SK-N-SH (cell line): ENCODE measurements around the gene FXR2. TPM values are rescaled to one million over a fixed set of nuclear protein-coding genes. Genes with fewer than 3 reads are reported as not detected.

Experiments
- CTCF ChIA-PET: fragments of 300-600, 350-600 bp; formaldehyde crosslinking; extraction: SDS; loops from one replicate; lab custom pipeline; 2021; lab: Yijun Ruan, JAX
- POLR2A ChIA-PET: fragments of 350-600 bp; sonication (Branson Sonifier 250); formaldehyde crosslinking; extraction: SDS; loops from one replicate; lab custom pipeline; 2020; ENCODE audit warnings: antibody characterized with exemption, inconsistent platforms; lab: Yijun Ruan, JAX
- DNase-seq: peaks from one replicate; pipeline ENCODE4 v3.0.0; 2012
- H2AFZ ChIP-seq: fragments of 200-600 bp; sonication (generic); 2 replicates; pipeline ENCODE4 v1.8.1; 2016; ENCODE audit warnings: antibody characterized with exemption, mild to moderate bottlenecking, low read depth
- H3F3A ChIP-seq: fragments of 200-600 bp; sonication (generic); replicated peaks from 2 replicates; pipeline ENCODE3; 2016; ENCODE audit warnings: antibody characterized with exemption, mild to moderate bottlenecking; ENCODE audit not compliant: insufficient read depth
- H3K27ac ChIP-seq, 2 experiments: fragments of 200-500 bp in 1 of 2; fragments of 200-600 bp in 1 of 2; sonication (Bioruptor generic) in 1 of 2; sonication (generic), shearing (Covaris generic) in 1 of 2; 2 replicates each; pipeline versions ENCODE4 v1.5.1 to v1.6.1; 2014 to 2016; ENCODE audit warnings: low read depth in 2 of 2, inconsistent platforms in 1 of 2, low read length in 1 of 2, mild to moderate bottlenecking in 1 of 2, mixed read lengths in 1 of 2
- H3K27me3 ChIP-seq: fragments of 200-600 bp; sonication (generic), shearing (Covaris generic); 2 replicates; pipeline ENCODE4 v1.6.1; 2016; ENCODE audit warnings: mixed run types; ENCODE audit not compliant: insufficient read depth
- H3K36me3 ChIP-seq, 2 experiments: fragments of 200-500 bp in 1 of 2; fragments of 200-600 bp in 1 of 2; sonication (Bioruptor generic) in 1 of 2; sonication (generic) in 1 of 2; replicated peaks in 1 of 2; 2 replicates each; pipeline versions ENCODE3 to v1.5.1; 2014 to 2016; ENCODE audit warnings: low read length in 1 of 2, mild to moderate bottlenecking in 1 of 2; ENCODE audit not compliant: insufficient read depth in 2 of 2, control insufficient read depth in 1 of 2
- H3K4me1 ChIP-seq, 2 experiments: fragments of 200-500 bp in 1 of 2; fragments of 200-600 bp in 1 of 2; sonication (Bioruptor generic) in 1 of 2; sonication (generic), shearing (Covaris generic) in 1 of 2; 2 replicates each; pipeline versions ENCODE4 v1.5.1 to v1.6.1; 2014 to 2016; ENCODE audit warnings: low read depth in 1 of 2, low read length in 1 of 2, mixed run types in 1 of 2; ENCODE audit not compliant: insufficient read depth in 2 of 2, control insufficient read depth in 1 of 2
- H3K4me2 ChIP-seq: fragments of 200-600 bp; sonication (generic), shearing (Covaris generic); 2 replicates; pipeline ENCODE4 v1.6.1; 2017; ENCODE audit warnings: mixed run types
- H3K4me3 ChIP-seq, 2 experiments: fragments of 200-500 bp in 1 of 2; fragments of 200-600 bp in 1 of 2; sonication (Bioruptor generic) in 1 of 2; sonication (generic), shearing (Covaris generic) in 1 of 2; 2 replicates each; pipeline versions ENCODE4 v1.5.1 to v1.8.1; 2014 to 2016; ENCODE audit warnings: low read depth in 2 of 2, inconsistent platforms in 1 of 2, low read length in 1 of 2, mild to moderate bottlenecking in 1 of 2, mixed read lengths in 1 of 2, moderate library complexity in 1 of 2
- H3K79me2 ChIP-seq: fragments of 200-600 bp; sonication (generic); 2 replicates; pipeline ENCODE4 v1.8.1; 2017; ENCODE audit warnings: mild to moderate bottlenecking; ENCODE audit not compliant: insufficient read depth
- H3K9ac ChIP-seq: fragments of 200-600 bp; sonication (generic); 2 replicates; pipeline ENCODE4 v1.6.1; 2017; ENCODE audit warnings: mixed run types
- H3K9me2 ChIP-seq: fragments of 200-600 bp; sonication (generic); 2 replicates; pipeline ENCODE4 v1.6.1; 2017; ENCODE audit warnings: mixed run types
- H3K9me3 ChIP-seq: fragments of 200-600 bp; sonication (generic); 2 replicates; pipeline ENCODE4 v1.6.1; 2017; ENCODE audit warnings: mixed run types, mild to moderate bottlenecking, moderate library complexity
- H4K20me1 ChIP-seq: fragments of 200-600 bp; sonication (generic); 2 replicates; pipeline ENCODE4 v1.6.1; 2017; ENCODE audit warnings: mild to moderate bottlenecking, mixed run types; ENCODE audit not compliant: insufficient read depth
- CHD2 ChIP-seq: fragments of 150-350 bp; IDR thresholded peaks from 2 replicates; pipeline ENCODE4 v1.6.1; 2018; ENCODE audit warnings: low read length; ENCODE audit not compliant: partially characterized antibody
- FOSL2 ChIP-seq: IDR thresholded peaks from 2 replicates; pipeline ENCODE4 v1.4.0; 2012; ENCODE audit warnings: low read depth, mild to moderate bottlenecking, moderate library complexity, borderline replicate concordance
- FOXJ3 ChIP-seq: sonication (generic); formaldehyde crosslinking; IDR thresholded peaks from 2 replicates; pipeline ENCODE4 v1.5.1; 2020; ENCODE audit warnings: mild to moderate bottlenecking, missing genetic modification reagents
- FOXM1 ChIP-seq: IDR thresholded peaks from 2 replicates; pipeline ENCODE4 v1.4.0; 2012; ENCODE audit warnings: low read depth, mild to moderate bottlenecking
- GABPA ChIP-seq: IDR thresholded peaks from 2 replicates; pipeline ENCODE4 v1.4.0; 2012; ENCODE audit warnings: low read depth, mild to moderate bottlenecking
- MEF2A ChIP-seq: IDR thresholded peaks from 2 replicates; pipeline ENCODE4 v1.4.0; 2012; ENCODE audit warnings: low read depth, borderline replicate concordance
- NFIC ChIP-seq: IDR thresholded peaks from 2 replicates; pipeline ENCODE4 v1.4.0; 2012; ENCODE audit warnings: borderline replicate concordance
- NRF1 ChIP-seq: IDR thresholded peaks from 2 replicates; pipeline ENCODE4 v1.6.1; 2012; ENCODE audit warnings: low read depth, mild to moderate bottlenecking, low read length
- RAD21 ChIP-seq: IDR thresholded peaks from 2 replicates; pipeline ENCODE4 v1.6.1; 2012; ENCODE audit warnings: mild to moderate bottlenecking, low read length
- RXRA ChIP-seq: IDR thresholded peaks from 2 replicates; pipeline ENCODE4 v1.4.0; 2012; ENCODE audit warnings: low read depth, mild to moderate bottlenecking, borderline replicate concordance
- SMC3 ChIP-seq: IDR thresholded peaks from 2 replicates; pipeline ENCODE4 v1.6.1; 2012; ENCODE audit warnings: low read depth, low read length, improper control_type of control experiment
- TAF1 ChIP-seq: IDR thresholded peaks from 2 replicates; pipeline ENCODE4 v1.6.1; 2012; ENCODE audit warnings: low read depth, mild to moderate bottlenecking, low read length, moderate library complexity, borderline replicate concordance
- TCF12 ChIP-seq: IDR thresholded peaks from 2 replicates; pipeline ENCODE4 v1.4.0; 2012
- YY1 ChIP-seq: IDR thresholded peaks from 2 replicates; pipeline ENCODE4 v1.4.0; 2012; ENCODE audit warnings: low read depth, mild to moderate bottlenecking
- WGBS: methylation state at CpG from one replicate; pipeline ENCODE4 v1.1.6; 2017; ENCODE audit warnings: low lambda C conversion rate; 5-methylcytosine and 5-hydroxymethylcytosine counted together
- polyA plus RNA-seq, 3 experiments: library from polyadenylated mRNA; depleted of rRNA; stranded (reverse); fragments of >200 nt; gene quantifications; 2 replicates each; pipeline ENCODE4 v1.2.3, GENCODE V29; 2012
- TF ChIP-seq, protein P1 (sequence below): IDR thresholded peaks from 2 replicates; pipeline ENCODE4 v1.4.0; 2012; ENCODE audit warnings: low read depth, borderline replicate concordance
- TF ChIP-seq, protein P2 (sequence below): IDR thresholded peaks from 2 replicates; pipeline ENCODE4 v1.4.0; 2012; ENCODE audit warnings: low read depth, borderline replicate concordance
- TF ChIP-seq, protein P3 (sequence below): fragments of 150-350 bp; IDR thresholded peaks from 2 replicates; pipeline ENCODE4 v1.6.1; 2017; ENCODE audit warnings: antibody characterized with exemption, low read length, low read depth, borderline replicate concordance
- TF ChIP-seq, protein P4 (sequence below): IDR thresholded peaks from 2 replicates; pipeline ENCODE4 v1.6.1; 2012; ENCODE audit warnings: mild to moderate bottlenecking, low read depth, low read length, moderate library complexity

FXR2 gene
- polyA plus RNA-seq, 1 of the 3 experiments (the other 2 are of a cell fraction), result 56.4 TPM

DNA sequence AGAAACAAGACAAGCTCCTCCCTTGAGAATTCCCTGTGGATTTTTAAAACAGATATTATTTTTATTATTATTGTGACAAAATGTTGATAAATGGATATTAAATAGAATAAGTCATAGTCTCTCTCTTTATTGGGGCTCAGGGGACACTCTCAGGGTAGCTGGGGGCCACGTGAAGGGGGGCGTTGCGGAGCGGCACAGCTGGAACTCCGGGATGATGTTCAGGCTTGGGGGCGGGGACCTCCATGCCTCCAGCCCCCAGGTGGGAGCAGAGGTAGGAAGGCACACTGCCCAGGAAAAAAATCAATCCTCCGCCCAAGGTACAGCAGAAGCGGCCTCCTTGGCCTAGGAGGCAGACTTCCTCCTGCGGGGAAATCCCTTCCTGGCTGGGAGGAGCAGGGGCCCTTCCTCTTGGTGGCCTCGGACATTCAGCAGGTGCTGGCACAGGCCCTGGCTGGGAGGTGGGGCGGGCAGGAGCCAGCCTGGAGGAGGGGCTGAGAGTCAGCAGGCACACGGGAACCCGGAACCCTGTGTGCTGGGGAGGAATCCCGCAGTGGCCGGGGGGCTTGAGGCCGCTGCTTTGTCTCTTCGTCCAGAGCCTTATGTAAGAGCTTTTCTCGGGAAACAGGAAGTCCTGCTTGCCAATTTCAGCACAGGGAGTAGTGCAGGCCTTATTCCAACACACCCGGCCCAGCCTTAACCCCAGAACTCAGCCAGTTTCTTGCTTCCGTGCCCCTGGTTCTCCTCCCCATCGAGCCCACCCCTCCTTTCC lies 56.7 kb downstream of the FXR2 start:
- Histone ChIP-seq H3K4me2 (peak overlapping the region; percentile 58), H4K20me1 (no peaks in the 10 kb centered on the region), H3K9ac (peak overlapping the region; percentile 49; the same call in 1 of the 2 replicates), H3K9me3 (no peaks in the 10 kb centered on the region), H3K27me3 (no peaks in the 10 kb centered on the region), H2AFZ (peak overlapping the region; percentile 56; the same call in 1 of the 2 replicates), H3K9me2 (no peaks in the 10 kb centered on the region), H3K4me1 (peaks cover 15 to 43% of the 10 kb centered on the region in 2 experiments), H3K4me3 (no peak overlapping the region), H3K36me3 (peaks cover 0 to 4% of the 10 kb centered on the region in 2 experiments), H3F3A (peaks cover 8% of the 10 kb centered on the region), H3K27ac (peak overlapping the region; percentile 36 to 68; a peak in 3 of 4 replicates), H3K79me2 (peaks cover 12% of the 10 kb centered on the region)
- WGBS, result 65% methylated on average over 16 of the region's 21 CpGs
- TF ChIP-seq, protein P1, sequence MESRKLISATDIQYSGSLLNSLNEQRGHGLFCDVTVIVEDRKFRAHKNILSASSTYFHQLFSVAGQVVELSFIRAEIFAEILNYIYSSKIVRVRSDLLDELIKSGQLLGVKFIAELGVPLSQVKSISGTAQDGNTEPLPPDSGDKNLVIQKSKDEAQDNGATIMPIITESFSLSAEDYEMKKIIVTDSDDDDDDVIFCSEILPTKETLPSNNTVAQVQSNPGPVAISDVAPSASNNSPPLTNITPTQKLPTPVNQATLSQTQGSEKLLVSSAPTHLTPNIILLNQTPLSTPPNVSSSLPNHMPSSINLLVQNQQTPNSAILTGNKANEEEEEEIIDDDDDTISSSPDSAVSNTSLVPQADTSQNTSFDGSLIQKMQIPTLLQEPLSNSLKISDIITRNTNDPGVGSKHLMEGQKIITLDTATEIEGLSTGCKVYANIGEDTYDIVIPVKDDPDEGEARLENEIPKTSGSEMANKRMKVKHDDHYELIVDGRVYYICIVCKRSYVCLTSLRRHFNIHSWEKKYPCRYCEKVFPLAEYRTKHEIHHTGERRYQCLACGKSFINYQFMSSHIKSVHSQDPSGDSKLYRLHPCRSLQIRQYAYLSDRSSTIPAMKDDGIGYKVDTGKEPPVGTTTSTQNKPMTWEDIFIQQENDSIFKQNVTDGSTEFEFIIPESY, result no peak
- TF ChIP-seq CHD2, result peak; percentile 7
- ChIA-PET POLR2A (interaction anchor here (1.0 to 1.2 kb wide), 4 partner anchors 16 to 299 kb away, joined by 3 read pairs; partner anchors contain the start of gene NAA38), CTCF (interaction anchor here (0.8 to 10.7 kb wide), 7 partner anchors 9 to 202 kb away, joined by 3 to 236 read pairs (median 4); partner anchors contain the start of gene TNFSF12)
- peak; percentile 82 for DNase-seq

DNA sequence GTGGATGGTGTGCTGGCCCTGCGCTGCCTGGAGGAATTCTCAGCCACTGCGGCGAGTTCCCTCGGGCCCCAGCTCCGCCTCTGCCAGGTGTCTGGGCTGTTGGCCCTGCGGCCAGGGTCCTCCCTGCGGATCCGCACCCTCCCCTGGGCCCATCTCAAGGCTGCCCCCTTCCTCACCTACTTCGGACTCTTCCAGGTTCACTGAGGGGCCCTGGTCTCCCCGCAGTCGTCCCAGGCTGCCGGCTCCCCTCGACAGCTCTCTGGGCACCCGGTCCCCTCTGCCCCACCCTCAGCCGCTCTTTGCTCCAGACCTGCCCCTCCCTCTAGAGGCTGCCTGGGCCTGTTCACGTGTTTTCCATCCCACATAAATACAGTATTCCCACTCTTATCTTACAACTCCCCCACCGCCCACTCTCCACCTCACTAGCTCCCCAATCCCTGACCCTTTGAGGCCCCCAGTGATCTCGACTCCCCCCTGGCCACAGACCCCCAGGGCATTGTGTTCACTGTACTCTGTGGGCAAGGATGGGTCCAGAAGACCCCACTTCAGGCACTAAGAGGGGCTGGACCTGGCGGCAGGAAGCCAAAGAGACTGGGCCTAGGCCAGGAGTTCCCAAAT lies 57.4 kb downstream of the FXR2 start:
- Histone ChIP-seq H3F3A (peaks cover 8% of the 10 kb centered on the region), H3K9me2 (no peaks in the 10 kb centered on the region), H3K9me3 (no peaks in the 10 kb centered on the region), H2AFZ (no peak overlapping the region), H3K36me3 (peaks cover 0 to 4% of the 10 kb centered on the region in 2 experiments), H3K4me2 (no peak overlapping the region), H3K9ac (no peak overlapping the region), H3K27me3 (no peaks in the 10 kb centered on the region), H3K4me3 (no peak overlapping the region), H3K79me2 (peaks cover 5% of the 10 kb centered on the region), H3K27ac (peak overlapping the region in 1 of 2 experiments; percentile 68; a peak in 2 of 4 replicates), H3K4me1 (peaks cover 12 to 37% of the 10 kb centered on the region in 2 experiments; a peak in 3 of 4 replicates), H4K20me1 (no peaks in the 10 kb centered on the region)
- POLR2A ChIA-PET, result interaction anchor here (1.0 to 1.2 kb wide), 3 partner anchors 42 to 300 kb away, joined by 3 read pairs; partner anchors contain the start of gene NAA38
- no peak for DNase-seq
- WGBS, result 89% methylated on average over 10 of the region's 19 CpGs
- CTCF ChIA-PET, result interaction anchor here (0.8 to 10.7 kb wide), 6 partner anchors 9 to 201 kb away, joined by 3 to 236 read pairs (median 5); partner anchors contain the start of gene TNFSF12
- TF ChIP-seq RXRA, result no peak
- TF ChIP-seq TAF1, result no peak
- no peak for TF ChIP-seq FOXM1
- no peak for TF ChIP-seq FOSL2
- TF ChIP-seq, protein P2, sequence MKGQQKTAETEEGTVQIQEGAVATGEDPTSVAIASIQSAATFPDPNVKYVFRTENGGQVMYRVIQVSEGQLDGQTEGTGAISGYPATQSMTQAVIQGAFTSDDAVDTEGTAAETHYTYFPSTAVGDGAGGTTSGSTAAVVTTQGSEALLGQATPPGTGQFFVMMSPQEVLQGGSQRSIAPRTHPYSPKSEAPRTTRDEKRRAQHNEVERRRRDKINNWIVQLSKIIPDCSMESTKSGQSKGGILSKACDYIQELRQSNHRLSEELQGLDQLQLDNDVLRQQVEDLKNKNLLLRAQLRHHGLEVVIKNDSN, result no peak
- TF ChIP-seq, protein P3, sequence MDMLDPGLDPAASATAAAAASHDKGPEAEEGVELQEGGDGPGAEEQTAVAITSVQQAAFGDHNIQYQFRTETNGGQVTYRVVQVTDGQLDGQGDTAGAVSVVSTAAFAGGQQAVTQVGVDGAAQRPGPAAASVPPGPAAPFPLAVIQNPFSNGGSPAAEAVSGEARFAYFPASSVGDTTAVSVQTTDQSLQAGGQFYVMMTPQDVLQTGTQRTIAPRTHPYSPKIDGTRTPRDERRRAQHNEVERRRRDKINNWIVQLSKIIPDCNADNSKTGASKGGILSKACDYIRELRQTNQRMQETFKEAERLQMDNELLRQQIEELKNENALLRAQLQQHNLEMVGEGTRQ, result no peak
- TF ChIP-seq FOXJ3 (CRISPR knock-in tag), result no peak
- no peak for TF ChIP-seq NRF1
- TF ChIP-seq, protein P4, sequence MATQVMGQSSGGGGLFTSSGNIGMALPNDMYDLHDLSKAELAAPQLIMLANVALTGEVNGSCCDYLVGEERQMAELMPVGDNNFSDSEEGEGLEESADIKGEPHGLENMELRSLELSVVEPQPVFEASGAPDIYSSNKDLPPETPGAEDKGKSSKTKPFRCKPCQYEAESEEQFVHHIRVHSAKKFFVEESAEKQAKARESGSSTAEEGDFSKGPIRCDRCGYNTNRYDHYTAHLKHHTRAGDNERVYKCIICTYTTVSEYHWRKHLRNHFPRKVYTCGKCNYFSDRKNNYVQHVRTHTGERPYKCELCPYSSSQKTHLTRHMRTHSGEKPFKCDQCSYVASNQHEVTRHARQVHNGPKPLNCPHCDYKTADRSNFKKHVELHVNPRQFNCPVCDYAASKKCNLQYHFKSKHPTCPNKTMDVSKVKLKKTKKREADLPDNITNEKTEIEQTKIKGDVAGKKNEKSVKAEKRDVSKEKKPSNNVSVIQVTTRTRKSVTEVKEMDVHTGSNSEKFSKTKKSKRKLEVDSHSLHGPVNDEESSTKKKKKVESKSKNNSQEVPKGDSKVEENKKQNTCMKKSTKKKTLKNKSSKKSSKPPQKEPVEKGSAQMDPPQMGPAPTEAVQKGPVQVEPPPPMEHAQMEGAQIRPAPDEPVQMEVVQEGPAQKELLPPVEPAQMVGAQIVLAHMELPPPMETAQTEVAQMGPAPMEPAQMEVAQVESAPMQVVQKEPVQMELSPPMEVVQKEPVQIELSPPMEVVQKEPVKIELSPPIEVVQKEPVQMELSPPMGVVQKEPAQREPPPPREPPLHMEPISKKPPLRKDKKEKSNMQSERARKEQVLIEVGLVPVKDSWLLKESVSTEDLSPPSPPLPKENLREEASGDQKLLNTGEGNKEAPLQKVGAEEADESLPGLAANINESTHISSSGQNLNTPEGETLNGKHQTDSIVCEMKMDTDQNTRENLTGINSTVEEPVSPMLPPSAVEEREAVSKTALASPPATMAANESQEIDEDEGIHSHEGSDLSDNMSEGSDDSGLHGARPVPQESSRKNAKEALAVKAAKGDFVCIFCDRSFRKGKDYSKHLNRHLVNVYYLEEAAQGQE, result no peak
- no peak for TF ChIP-seq GABPA
- TF ChIP-seq RAD21, result no peak
- no peak for TF ChIP-seq MEF2A
- TF ChIP-seq NFIC, result no peak
- TF ChIP-seq SMC3, result no peak
- TF ChIP-seq YY1, result no peak
- no peak for TF ChIP-seq TCF12
